Posterior cingulate gyrus (tissue), 11 donors: ENCODE results near the gene ZNF497.
"Not testable (repeated sequence)": the region's sequence is repeated elsewhere in the genome, so short reads cannot be mapped to it uniquely, and the experiment has no call there.

Experiments used
- DNase-seq, 10 donors: peaks; one replicate each; pipeline versions ENCODE4 v3.0.0 to v3.0.0-alpha.2; 2020 to 2021; ENCODE audit warnings: mixed read lengths in 3 of 10
- intact Hi-C: fragments of 100-400 bp; cut with DNase I; formaldehyde crosslinking; loops from one replicate; pipeline ENCODE4 v1.15.1; 2023

Gene ZNF497

GRCh38 chr19:58351558-58351878, 11.0 kb downstream of the ZNF497 start:
- intact Hi-C loops = no loop called here
- no peak for DNase-seq

GRCh38 chr19:58350871-58351557, 11.5 kb downstream of the ZNF497 start:
- intact Hi-C loops = no loop called here
- DNase-seq = peak in 2 of 10 donors; percentile 73 to 76

GRCh38 chr19:58350001-58350861, 12.3 kb downstream of the ZNF497 start:
- intact Hi-C loops = no loop called here
- DNase-seq = peak in 3 of 10 donors; percentile 50 to 73 (median 67)

GRCh38 chr19:58349590-58349989, 13.0 kb downstream of the ZNF497 start:
- DNase-seq = no peak
- intact Hi-C loops = no loop called here

- intact Hi-C loops, DNase-seq: not testable (repeated sequence)
These were observed 14.5 kb downstream of the ZNF497 start for GRCh38 chr19:58348080-58348479.

GRCh38 chr19:58346961-58347929, 15.3 kb downstream of the ZNF497 start:
- peak; percentile 57 to 98 (median 75) for DNase-seq
- intact Hi-C loops = loop anchor here (1.0 kb wide), 1 partner anchor 15 kb away; the partner anchor contains the start of gene ZNF497

GRCh38 chr19:58345558-58345957, 17.0 kb downstream of the ZNF497 start:
- intact Hi-C loops = no loop called here
- no peak for DNase-seq

GRCh38 chr19:58338825-58339558, 23.6 kb downstream of the ZNF497 start:
- peak in 1 of 10 donors; percentile 34 for DNase-seq
- intact Hi-C loops = no loop called here

GRCh38 chr19:58338336-58338735, 24.2 kb downstream of the ZNF497 start:
- DNase-seq = no peak
- intact Hi-C loops = no loop called here

GRCh38 chr19:58336820-58337219, 25.7 kb downstream of the ZNF497 start:
- no peak for DNase-seq
- intact Hi-C loops = no loop called here

- intact Hi-C loops = no loop called here
- DNase-seq = no peak
These were observed 26.3 kb downstream of the ZNF497 start for GRCh38 chr19:58336216-58336615.

- intact Hi-C loops = no loop called here
- DNase-seq = no peak
These were observed 26.9 kb downstream of the ZNF497 start for GRCh38 chr19:58335630-58336029.

- intact Hi-C loops = no loop called here
- DNase-seq = no peak
These were observed 27.8 kb downstream of the ZNF497 start for GRCh38 chr19:58334691-58335249.

GRCh38 chr19:58332697-58333096, 29.9 kb downstream of the ZNF497 start:
- intact Hi-C loops = no loop called here
- DNase-seq = no peak

GRCh38 chr19:58330458-58330857, 32.1 kb downstream of the ZNF497 start:
- intact Hi-C loops = no loop called here
- peak in 3 of 10 donors; percentile 9 to 45 (median 45) for DNase-seq

- DNase-seq = no peak
- intact Hi-C loops = no loop called here
These were observed 33.6 kb downstream of the ZNF497 start for GRCh38 chr19:58328999-58329398.

- intact Hi-C loops = loop anchor here (1.0 to 2.0 kb wide), 4 partner anchors 22 to 53 kb away; partner anchors contain the start of genes ERVK3-1, ZNF497 and ZNF8
- DNase-seq = peak; percentile 97 to 99 (median 98)
These were observed 35.4 kb downstream of the ZNF497 start, which contains the start of gene ZSCAN22 for GRCh38 chr19:58326914-58327726. Gene ZSCAN22, plus strand, starts transcription at chr19:58326994. Its CDS starts 7,809 bp downstream, at chr19:58334803.

- intact Hi-C loops = loop anchor here (2.0 kb wide), 2 partner anchors 22 to 48 kb away; partner anchors contain the start of genes ERVK3-1 and ZNF8
These were observed 36.0 kb downstream of the ZNF497 start for GRCh38 chr19:58326501-58326913.

More at GRCh38 chr19:58326501-58326913, 36.0 kb downstream of the ZNF497 start:
- DNase-seq = no peak
